Left ventricle myocardium inferior (tissue), 1 donor: ENCODE data around the gene NHP2. TPM values are rescaled to one million over a fixed set of nuclear protein-coding genes. Genes with fewer than 3 reads are reported as not detected.

Experiments used
- DNase-seq: peaks from one replicate; pipeline ENCODE4 v3.0.0-alpha.2; 2020
- H3K27ac ChIP-seq: fragments of 200-600 bp; replicated peaks from 2 replicates; pipeline ENCODE4 v1.8.0; 2021
- H3K27me3 ChIP-seq: fragments of 200-600 bp; 2 replicates; pipeline ENCODE4 v1.8.0; 2021; ENCODE audit warnings: low read depth
- H3K36me3 ChIP-seq: fragments of 200-600 bp; 2 replicates; pipeline ENCODE4 v1.8.0; 2021
- H3K4me1 ChIP-seq: fragments of 200-600 bp; 2 replicates; pipeline ENCODE4 v1.8.0; 2021
- H3K4me3 ChIP-seq: fragments of 200-600 bp; 2 replicates; pipeline ENCODE4 v1.8.0; 2021; ENCODE audit warnings: mild to moderate bottlenecking, moderate library complexity
- H3K9me3 ChIP-seq: fragments of 200-600 bp; replicated peaks from 2 replicates; pipeline ENCODE4 v1.8.0; 2021
- CTCF ChIP-seq: fragments of 200-600 bp; IDR thresholded peaks from 2 replicates; pipeline ENCODE4 v1.8.0; 2021; ENCODE audit warnings: antibody characterized with exemption, mild to moderate bottlenecking, borderline replicate concordance
- intact Hi-C: fragments of 100-400 bp; cut with micrococcal nuclease; formaldehyde crosslinking; loops from one replicate; pipeline ENCODE4 v1.11.0; 2022
- total RNA-seq: library from RNA; stranded (reverse); fragmentation: NEBNext Ultra II Directional; extraction: Animal tissue kit (Norgen Biotek cat#: 25700); gene quantifications from one replicate; pipeline ENCODE4 v1.2.1, GENCODE V29; 2021
- donor health status: DM: no; HTN: yes; CAD: no; lungs with severe emphysema.

NHP2 gene
- total RNA-seq, 1 donor from 2014 or later = 78.1 TPM

GRCh38 chr5:178113841-178114324 is 39.8 kb downstream of the NHP2 start:
- Histone ChIP-seq H3K4me3 (peak overlapping the region; percentile 72), H3K27me3 (peaks cover 78% of the 10 kb centered on the region), H3K36me3 (no peaks in the 10 kb centered on the region), H3K27ac (peak overlapping the region; percentile 90), H3K9me3 (peaks cover 6% of the 10 kb centered on the region), H3K4me1 (peaks cover 49% of the 10 kb centered on the region)
- intact Hi-C loops = no loop called here
- no peak for DNase-seq
- no peak for TF ChIP-seq CTCF

GRCh38 chr5:178113141-178113787 is 40.4 kb downstream of the NHP2 start, which contains the start of gene N4BP3:
Gene N4BP3 (plus strand): TSS chr5:178113532. CDS start chr5:178119584, 6,052 bp downstream.
- Histone ChIP-seq H3K4me1 (peaks cover 45% of the 10 kb centered on the region), H3K27me3 (peaks cover 74% of the 10 kb centered on the region), H3K36me3 (no peaks in the 10 kb centered on the region), H3K4me3 (peak within 1 kb of the TSS; percentile 72), H3K9me3 (peaks cover 6% of the 10 kb centered on the region), H3K27ac (peak within 1 kb of the TSS; percentile 90)
- no peak for TF ChIP-seq CTCF
- DNase-seq = no peak
- intact Hi-C loops = no loop called here

GRCh38 chr5:178112545-178112944 is 41.1 kb downstream of the NHP2 start:
- intact Hi-C loops = no loop called here
- no peak for DNase-seq
- Histone ChIP-seq H3K27ac (peak overlapping the region; percentile 90), H3K27me3 (peaks cover 68% of the 10 kb centered on the region), H3K4me3 (peak overlapping the region; percentile 72), H3K36me3 (no peaks in the 10 kb centered on the region), H3K9me3 (peaks cover 6% of the 10 kb centered on the region), H3K4me1 (peaks cover 38% of the 10 kb centered on the region)
- TF ChIP-seq CTCF = no peak

- intact Hi-C loops = no loop called here
- H3K36me3 ChIP-seq = no peaks in the 10 kb centered on the region
- H3K4me3 ChIP-seq = no peak overlapping the region
Measured at GRCh38 chr5:178111925-178112324, 41.8 kb downstream of the NHP2 start.

GRCh38 chr5:178110511-178110910 is 43.2 kb downstream of the NHP2 start:
- intact Hi-C loops = no loop called here
- H3K4me1 ChIP-seq = peaks cover 26% of the 10 kb centered on the region
- DNase-seq = no peak
- peaks cover 6% of the 10 kb centered on the region for H3K9me3 ChIP-seq
- no peak for TF ChIP-seq CTCF
- H3K27ac ChIP-seq = no peak overlapping the region
- no peaks in the 10 kb centered on the region for H3K36me3 ChIP-seq
- peaks cover 49% of the 10 kb centered on the region for H3K27me3 ChIP-seq
- no peak overlapping the region for H3K4me3 ChIP-seq

More at GRCh38 chr5:178111925-178112324, 41.8 kb downstream of the NHP2 start:
- TF ChIP-seq CTCF = no peak
- peaks cover 63% of the 10 kb centered on the region for H3K27me3 ChIP-seq
- H3K27ac ChIP-seq = no peak overlapping the region
- peaks cover 6% of the 10 kb centered on the region for H3K9me3 ChIP-seq
- DNase-seq = no peak
- peaks cover 32% of the 10 kb centered on the region for H3K4me1 ChIP-seq
